Transverse colon (tissue), 4 donors: ENCODE results near the gene PRIMA1. TPM values are rescaled to one million over a fixed set of nuclear protein-coding genes. Genes with fewer than 3 reads are reported as not detected.

Experiments used
- DNase-seq: peaks from one replicate; pipeline ENCODE4 v3.0.0-alpha.2; 2019
- H3K27ac ChIP-seq, 4 donors: fragments of 200-600 bp; sonication (generic); 2 replicates each; pipeline ENCODE4 v1.5.1; 2016 to 2018; ENCODE audit warnings: inconsistent platforms in 4 of 4
- H3K27me3 ChIP-seq: fragments of 200-600 bp; sonication (generic); 2 replicates; pipeline ENCODE4 v1.5.1; 2017; ENCODE audit warnings: inconsistent platforms
- H3K36me3 ChIP-seq, 4 donors: fragments of 200-600 bp; sonication (generic); 2 replicates each; pipeline ENCODE4 v1.5.1; 2017 to 2019; ENCODE audit warnings: inconsistent platforms in 4 of 4
- H3K4me1 ChIP-seq, 4 donors: fragments of 200-600 bp; sonication (generic); 2 replicates each; pipeline ENCODE4 v1.5.1; 2017 to 2020; ENCODE audit warnings: inconsistent platforms in 4 of 4
- H3K4me3 ChIP-seq, 4 donors: fragments of 200-600 bp; sonication (generic); 1 replicate in 1 of 4; 2 replicates in 3 of 4; pipeline versions ENCODE4 v1.5.1 to v1.6.1; 2017 to 2019; ENCODE audit warnings: inconsistent platforms in 4 of 4
- H3K9me3 ChIP-seq, 2 donors: fragments of 200-600 bp; sonication (generic); 2 replicates each; pipeline ENCODE4 v1.5.1; 2017 to 2019; ENCODE audit warnings: inconsistent platforms in 2 of 2
- CTCF ChIP-seq, 5 experiments: fragments of 200-600 bp in 3 of 5; fragments of 450-650 bp in 2 of 5; sonication (generic) in 3 of 5; IDR thresholded peaks; 1 replicate in 2 of 5; 2 replicates in 3 of 5; pipeline ENCODE4 v1.5.1; 2016 to 2017; ENCODE audit warnings: antibody characterized with exemption in 5 of 5, inconsistent platforms in 3 of 5, mild to moderate bottlenecking in 2 of 5, moderate library complexity in 1 of 5
- EP300 ChIP-seq: sonication (generic); formaldehyde crosslinking; IDR thresholded peaks from one replicate; pipeline ENCODE4 v1.6.1; 2017; ENCODE audit warnings: antibody characterized with exemption, low read depth
- POLR2A ChIP-seq: fragments of 450-650 bp; IDR thresholded peaks from one replicate; pipeline ENCODE4 v1.6.1; 2016; ENCODE audit warnings: antibody characterized with exemption, mild to moderate bottlenecking, moderate library complexity
- POLR2AphosphoS5 ChIP-seq, 3 donors: sonication (generic); formaldehyde crosslinking; IDR thresholded peaks; one replicate each; pipeline ENCODE4 v1.6.1; 2016; ENCODE audit warnings: antibody characterized with exemption in 3 of 3
- WGBS, 2 donors: methylation state at CpG; one replicate each; pipeline ENCODE4 v1.1.5; 2018; ENCODE audit warnings: low coverage in 1 of 2; 5-methylcytosine and 5-hydroxymethylcytosine counted together
- in situ Hi-C, 4 donors: fragments of 200-750 bp; cut with MboI; loops; one replicate each; pipeline versions ENCODE4 v1.15.0 to v1.15.1; 2017; ENCODE audit warnings: low sequenced_read_pairs in 3 of 4, low pct_ligation_motif_present in 1 of 4, low pct_unique_long_range_greater_than_20kb in 1 of 4
- intact Hi-C: fragments of 100-400 bp; cut with DNase I; formaldehyde crosslinking; loops from one replicate; pipeline ENCODE4 v1.15.1; 2023; ENCODE audit warnings: low total_unique reads
- total RNA-seq, 4 donors: library from RNA; depleted of rRNA; stranded (reverse); fragments of >200 nt; gene quantifications; one replicate each; pipeline ENCODE4 v1.1.0, GENCODE V29; 2016

Gene PRIMA1
- total RNA-seq, 4 donors from 2014 or later: 3.0 to 8.2 (median 4.8) TPM

GRCh38 chr14:93723001-93723400 is 65.3 kb downstream of the PRIMA1 start:
- WGBS, 2 donors: 79% methylated on average over 4 of the region's 4 CpGs; no CpG with 5 or more reads in 1 of the 2 donors
- no peak for DNase-seq

GRCh38 chr14:93720981-93721483 is 67.3 kb downstream of the PRIMA1 start:
- DNase-seq: no peak
- H3K27me3 ChIP-seq: no peaks in the 10 kb centered on the region
- H3K4me3 ChIP-seq: no peak overlapping the region
- no peak overlapping the region for H3K27ac ChIP-seq
- no peaks in the 10 kb centered on the region for H3K9me3 ChIP-seq
- intact Hi-C loops (no loop called here), in situ Hi-C loops (no loop called here)
- no peaks in the 10 kb centered on the region for H3K36me3 ChIP-seq
- no peak for TF ChIP-seq POLR2AphosphoS5 (IDR thresholded peaks at IDR 0.05)
- TF ChIP-seq POLR2A: no peak
- TF ChIP-seq CTCF (IDR thresholded peaks at IDR 0.05): no peak
- WGBS, 2 donors: 85 to 100% methylated on average over 1 to 13 of the region's 13 CpGs
- H3K4me1 ChIP-seq: no peaks in the 10 kb centered on the region

More at GRCh38 chr14:93723001-93723400, 65.3 kb downstream of the PRIMA1 start:
- H3K27me3 ChIP-seq: no peaks in the 10 kb centered on the region
- in situ Hi-C loops: no loop called here
- H3K9me3 ChIP-seq: no peaks in the 10 kb centered on the region
- H3K4me3 ChIP-seq: no peak overlapping the region
- TF ChIP-seq POLR2A (no peak), EP300 (no peak), POLR2AphosphoS5 (IDR thresholded peaks at IDR 0.05) (no peak), CTCF (IDR thresholded peaks at IDR 0.05) (no peak)
- no peak overlapping the region for H3K27ac ChIP-seq
- H3K4me1 ChIP-seq: no peaks in the 10 kb centered on the region
- H3K36me3 ChIP-seq: no peaks in the 10 kb centered on the region
- intact Hi-C loops: no loop called here

- no peaks in the 10 kb centered on the region for H3K9me3 ChIP-seq
- no peaks in the 10 kb centered on the region for H3K4me1 ChIP-seq
- no peak for TF ChIP-seq CTCF (IDR thresholded peaks at IDR 0.05)
- no peak for TF ChIP-seq POLR2A
- no peak for TF ChIP-seq POLR2AphosphoS5 (IDR thresholded peaks at IDR 0.05)
- no peak for TF ChIP-seq EP300
- no peak overlapping the region for H3K27ac ChIP-seq
- WGBS, 2 donors: 71% methylated on average over 12 of the region's 12 CpGs; no CpG with 5 or more reads in 1 of the 2 donors
- DNase-seq: no peak
- H3K4me3 ChIP-seq: no peak overlapping the region
- no peaks in the 10 kb centered on the region for H3K27me3 ChIP-seq
- no peaks in the 10 kb centered on the region for H3K36me3 ChIP-seq
- intact Hi-C loops: no loop called here
- in situ Hi-C loops: no loop called here
Measured at GRCh38 chr14:93720076-93720815, 68.0 kb downstream of the PRIMA1 start.

GRCh38 chr14:93719256-93719655 is 69.0 kb downstream of the PRIMA1 start:
- Histone ChIP-seq H3K36me3 (no peaks in the 10 kb centered on the region), H3K4me3 (no peak overlapping the region), H3K4me1 (no peaks in the 10 kb centered on the region), H3K9me3 (no peaks in the 10 kb centered on the region), H3K27ac (no peak overlapping the region), H3K27me3 (no peaks in the 10 kb centered on the region)
- no peak for TF ChIP-seq POLR2A
- intact Hi-C loops (no loop called here), in situ Hi-C loops (no loop called here)
- DNase-seq: no peak
- WGBS, 2 donors: 60 to 80% methylated on average over 1 to 3 of the region's 3 CpGs
